NCI-H524 treated with DMSO at 0.1 percent for 48 hours (cell line): ENCODE results near the gene KIF6.

Source experiments
- DNase-seq: peaks from one replicate; lab custom pipeline; 2025; lab: John Stamatoyannopoulos, UW

The KIF6 gene

DNA sequence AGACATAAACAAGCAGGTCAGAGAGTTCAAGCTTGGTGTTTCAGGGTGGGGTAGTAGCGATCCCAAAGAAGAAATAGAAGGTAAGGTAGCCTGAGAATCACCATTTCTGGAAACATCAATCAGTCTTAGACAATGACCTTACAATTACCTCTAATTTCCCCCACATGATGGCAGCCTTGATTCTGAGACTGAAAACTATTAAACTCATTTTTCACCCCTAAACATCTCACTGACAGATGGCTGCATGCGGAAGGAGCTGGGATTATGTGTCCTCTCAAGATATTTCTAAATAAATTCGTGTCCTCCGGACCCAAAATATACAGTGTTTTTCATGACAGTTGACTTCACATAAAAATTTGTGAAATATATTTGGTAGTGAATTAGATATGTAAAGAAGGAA lies 61.0 kb downstream of the KIF6 start:
- DNase-seq, result no peak

- no peak for DNase-seq
Observed at GRCh38 chr6:39657355-39658135, 67.7 kb downstream of the KIF6 start.

GRCh38 chr6:39654121-39654520 lies 71.1 kb downstream of the KIF6 start:
- DNase-seq, result no peak

DNA sequence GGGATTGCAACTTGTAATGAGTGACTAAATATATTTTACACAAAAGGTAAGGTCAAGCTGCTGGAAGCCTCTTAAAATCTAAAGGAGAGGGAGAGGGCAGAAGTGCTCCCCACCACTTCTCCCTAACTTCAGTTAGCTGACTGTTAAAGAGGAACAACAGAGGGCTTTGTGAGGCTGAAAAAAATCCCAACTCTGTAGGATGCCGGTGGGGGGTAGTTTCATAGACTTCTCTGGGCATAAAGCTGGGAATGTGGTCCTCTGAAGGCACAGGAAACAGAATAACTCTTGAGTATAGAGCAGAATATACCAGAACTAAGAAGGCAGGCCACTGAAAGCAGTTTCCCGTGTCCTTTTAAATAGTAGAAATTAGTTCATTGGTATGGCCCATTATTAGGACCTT lies 71.6 kb downstream of the KIF6 start:
- DNase-seq, result no peak

- DNase-seq, result no peak
Observed at GRCh38 chr6:39649996-39650395, 75.2 kb downstream of the KIF6 start.

- DNase-seq, result no peak
Observed at GRCh38 chr6:39646751-39647420, 78.3 kb downstream of the KIF6 start.

DNA sequence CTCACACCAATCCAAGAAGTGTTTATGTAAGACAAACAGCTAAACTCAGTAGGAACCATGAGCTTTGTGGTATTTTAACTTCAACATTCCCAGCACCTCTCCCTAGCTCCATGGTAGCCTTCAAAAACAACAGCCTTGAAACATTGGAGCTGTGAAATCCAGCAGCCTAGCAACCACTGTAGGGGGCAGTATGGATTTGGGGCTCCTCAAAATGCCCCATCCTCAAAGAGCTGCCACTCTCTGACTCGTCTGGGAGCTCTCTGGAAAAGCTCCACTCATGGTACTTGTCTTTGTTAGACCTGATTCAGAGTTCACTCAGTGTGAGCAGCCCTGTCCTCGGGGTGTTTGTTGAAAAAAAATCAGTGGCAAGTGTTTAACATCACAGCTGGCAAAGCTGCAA lies 82.9 kb downstream of the KIF6 start:
- DNase-seq, result no peak

DNA sequence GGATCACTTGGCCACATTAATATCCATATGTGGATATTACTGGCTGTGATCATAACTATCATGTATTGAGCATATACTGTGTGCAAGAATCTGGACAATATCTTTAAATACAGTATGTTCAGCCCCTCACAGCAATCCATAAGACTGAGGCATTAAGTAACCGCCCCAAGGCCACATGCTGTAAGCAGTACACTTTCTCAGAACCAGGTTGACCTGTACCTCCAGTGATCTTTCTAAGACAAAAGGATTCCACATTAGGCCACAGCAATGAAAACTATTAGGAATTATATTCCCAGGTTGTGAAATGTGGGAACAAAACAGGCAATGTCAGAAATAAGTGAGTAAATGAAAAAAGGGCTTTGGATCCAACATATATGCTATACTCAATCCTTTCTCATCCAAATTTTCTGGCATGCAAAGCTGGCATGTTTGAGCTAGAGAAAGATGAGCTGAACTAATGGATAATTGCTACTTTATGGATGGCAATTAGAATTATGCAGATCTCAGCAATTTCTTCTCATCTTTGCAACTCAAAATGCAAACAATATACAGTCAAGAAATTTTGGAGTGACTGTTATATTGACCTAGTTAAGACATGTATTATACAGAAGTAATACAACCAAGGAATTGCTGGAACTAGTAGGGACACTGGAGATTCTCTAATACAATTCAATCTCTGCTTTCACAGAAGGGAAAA lies 86.9 kb downstream of the KIF6 start:
- no peak for DNase-seq

DNA sequence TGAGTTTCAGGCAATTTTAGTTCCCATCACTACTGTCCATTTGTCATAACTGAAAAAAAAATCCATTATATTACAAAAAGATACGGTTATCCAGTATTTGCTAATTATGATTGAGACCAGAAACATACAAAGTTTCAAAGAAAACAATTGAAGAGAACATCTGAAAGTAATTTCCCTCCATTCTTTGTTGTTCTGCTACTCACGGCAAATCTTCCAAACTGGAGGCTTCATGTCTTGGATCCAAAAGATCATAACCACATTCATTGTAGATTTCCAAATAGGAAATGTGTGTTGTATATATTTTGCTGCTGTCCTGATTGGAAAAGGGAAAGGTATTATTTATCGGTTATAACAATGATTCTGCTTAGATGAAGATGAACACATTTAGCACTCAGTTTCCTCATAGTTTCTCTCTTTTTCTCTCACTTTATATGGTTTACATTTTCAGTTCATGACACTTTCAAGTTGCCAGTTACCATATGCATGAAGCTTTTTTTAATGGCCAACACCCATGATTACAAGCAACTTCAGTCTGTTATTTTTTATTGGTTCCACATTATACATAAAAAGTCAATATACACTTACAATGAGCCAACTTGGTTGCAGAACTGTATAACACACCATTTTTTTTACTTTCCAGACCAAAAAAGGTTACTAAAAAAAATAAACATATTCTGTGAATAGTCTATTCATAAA lies 90.4 kb downstream of the KIF6 start:
- no peak for DNase-seq

DNA sequence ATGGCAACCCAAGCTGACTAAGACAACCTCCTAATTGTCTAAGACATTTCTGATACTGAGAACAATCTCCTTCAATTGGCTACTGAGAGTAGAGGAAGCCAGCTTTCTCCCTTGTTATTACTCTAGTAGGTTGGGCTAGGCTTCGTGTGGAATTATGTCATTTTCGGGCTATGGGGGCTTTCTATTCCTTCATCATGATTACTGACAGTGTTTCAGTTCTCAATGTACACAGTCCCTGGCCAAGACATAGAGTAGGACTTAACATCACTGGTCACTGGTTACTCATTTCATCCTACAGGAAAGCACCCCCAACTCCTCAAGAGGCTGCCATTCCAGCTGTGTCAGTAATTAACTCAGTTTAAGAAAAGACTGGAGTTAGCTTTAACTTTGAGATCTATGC lies 100.0 kb downstream of the KIF6 start:
- no peak for DNase-seq

- DNase-seq, result no peak
Observed at GRCh38 chr6:39623750-39624149, 101.5 kb downstream of the KIF6 start.

GRCh38 chr6:39617520-39617919 lies 107.7 kb downstream of the KIF6 start:
- no peak for DNase-seq

DNA sequence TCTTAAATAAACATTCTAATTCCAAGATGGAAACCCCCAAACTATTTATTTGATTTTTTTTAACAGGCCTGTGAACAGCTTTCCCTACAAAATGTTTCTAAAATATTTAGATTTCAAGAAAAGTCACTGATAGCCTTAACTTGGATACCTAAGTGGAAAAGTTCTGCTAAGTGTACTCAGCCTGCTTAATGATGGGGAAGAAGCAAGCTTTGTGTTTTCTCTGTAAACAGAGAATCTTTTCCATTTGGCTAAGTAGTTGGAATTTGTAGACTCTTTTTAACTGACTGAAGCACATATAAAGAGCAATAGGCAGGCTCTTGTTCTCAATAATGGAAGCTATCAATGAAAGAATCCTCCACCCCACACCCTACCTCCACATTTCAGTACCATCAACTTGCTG lies 108.2 kb downstream of the KIF6 start:
- DNase-seq, result no peak

GRCh38 chr6:39615622-39616021 lies 109.6 kb downstream of the KIF6 start:
- DNase-seq, result no peak

DNA sequence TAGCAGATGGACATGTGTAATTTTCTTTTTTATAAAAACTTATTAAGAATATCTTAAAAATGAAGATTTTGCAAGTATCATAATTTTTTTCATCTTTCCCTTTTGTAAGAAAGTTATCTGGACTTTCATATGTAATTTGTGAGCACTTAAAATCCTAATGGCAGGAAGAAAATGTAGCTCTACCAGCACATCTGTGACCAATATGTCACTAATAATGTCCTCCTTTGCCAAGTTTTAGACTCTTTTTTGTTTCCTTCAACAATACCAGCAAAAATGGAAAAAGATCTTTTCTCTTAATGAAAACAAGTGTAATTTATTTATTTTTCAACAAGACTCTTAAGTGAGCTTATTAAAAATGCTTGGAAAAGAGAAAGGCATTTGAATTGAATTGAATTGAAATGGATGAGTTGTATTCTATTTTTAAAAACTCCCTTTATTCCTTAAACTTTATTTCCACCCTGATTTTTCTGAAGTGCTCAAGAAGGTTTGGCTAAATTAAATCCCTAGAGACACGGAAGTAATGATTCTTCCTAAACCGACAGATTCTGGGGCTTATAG lies 110.7 kb downstream of the KIF6 start:
- DNase-seq, result no peak

DNA sequence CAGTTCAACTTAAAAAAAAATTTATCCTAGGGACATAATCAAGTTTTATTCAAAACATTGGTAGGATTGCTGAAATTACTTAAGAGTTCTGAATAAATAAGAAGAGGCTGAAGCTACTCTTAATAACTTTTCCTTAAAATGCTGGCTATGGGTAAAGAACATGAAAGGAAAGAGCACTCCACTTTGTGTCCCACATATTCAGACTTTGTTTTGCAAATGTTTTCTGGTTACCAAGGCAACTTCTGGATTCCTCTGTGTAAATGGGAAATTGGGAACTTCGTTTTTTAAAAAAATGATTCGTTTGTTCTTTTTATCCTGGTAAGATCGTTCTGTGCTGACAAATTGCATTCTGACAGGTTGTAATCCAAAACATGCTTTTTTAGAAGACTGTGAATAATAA lies 115.0 kb downstream of the KIF6 start:
- DNase-seq, result no peak

DNA sequence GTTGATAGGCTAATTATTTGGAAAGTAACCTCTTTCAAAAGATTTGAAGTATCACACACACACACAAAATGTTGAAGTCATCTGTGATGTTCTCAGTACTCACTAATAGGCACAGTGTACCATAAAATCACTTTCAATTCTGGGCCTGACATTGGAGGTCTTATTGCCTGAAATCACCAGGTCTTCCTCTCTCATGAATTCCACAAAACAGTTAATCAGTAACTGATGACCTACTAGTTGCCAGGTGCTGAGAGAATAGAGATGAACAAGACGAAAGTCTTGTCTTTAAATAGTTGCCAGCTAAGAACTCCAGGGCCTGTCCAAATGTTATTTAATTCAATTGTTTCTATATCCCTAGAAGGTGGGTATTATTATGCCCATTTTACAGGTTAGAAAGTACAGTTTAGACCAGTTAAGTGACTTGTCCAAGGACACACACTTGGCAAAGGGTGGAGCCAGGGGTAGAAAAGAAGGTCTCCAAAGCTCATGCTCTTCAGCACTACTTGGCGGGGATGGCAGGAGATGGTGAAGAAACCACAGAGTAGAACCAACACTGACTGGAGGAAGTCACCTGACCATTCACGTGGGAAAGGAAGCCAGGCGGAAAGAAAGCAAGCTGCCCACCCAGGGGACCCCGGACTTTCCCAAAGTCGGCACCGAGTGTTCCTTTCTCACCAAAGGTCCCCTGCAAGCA lies 116.4 kb downstream of the KIF6 start:
- DNase-seq, result no peak

GRCh38 chr6:39602601-39603519 lies 122.3 kb downstream of the KIF6 start:
- no peak for DNase-seq

DNA sequence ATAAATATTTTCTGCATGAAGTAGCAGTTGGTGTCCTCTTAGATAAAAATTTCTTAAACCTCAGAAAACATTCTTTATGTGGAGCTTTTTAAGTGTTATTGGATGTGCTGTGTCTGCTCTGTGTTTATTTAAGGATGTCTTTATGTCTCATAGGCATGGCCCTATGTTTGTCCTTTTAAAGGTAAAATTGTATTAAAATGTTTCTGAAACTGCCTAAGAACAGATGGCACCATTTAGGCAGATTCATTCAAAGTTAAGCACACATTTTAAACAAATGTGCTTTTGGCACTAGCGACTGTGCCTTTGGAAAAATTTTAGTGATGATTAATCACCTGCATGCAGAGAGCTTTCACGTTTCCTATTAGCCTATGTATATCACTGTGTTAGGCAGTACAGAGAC lies 125.2 kb downstream of the KIF6 start:
- DNase-seq, result no peak

- no peak for DNase-seq
Observed at GRCh38 chr6:39599341-39599740, 125.9 kb downstream of the KIF6 start.

DNA sequence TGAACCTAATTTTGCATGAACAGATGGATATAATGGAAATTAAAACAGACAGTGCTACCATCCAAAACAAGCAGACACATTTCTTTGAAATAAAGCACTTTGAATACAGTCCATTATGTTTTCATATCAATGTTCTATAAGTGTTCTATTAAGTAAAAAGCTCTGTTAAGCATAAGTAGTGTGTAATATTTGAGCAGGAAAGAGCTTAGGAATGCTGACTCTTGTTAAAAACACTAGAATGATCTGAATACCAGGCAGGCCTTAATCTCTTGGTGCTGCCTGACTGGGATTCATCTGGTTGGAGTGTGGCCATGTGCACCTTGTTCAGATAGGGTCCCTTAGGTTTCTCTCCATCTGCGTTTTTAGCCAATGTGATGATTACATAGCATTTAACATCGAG lies 130.9 kb downstream of the KIF6 start:
- no peak for DNase-seq
